ENCODE measurements around the gene UNC5C. TPM values are rescaled to one million over a fixed set of nuclear protein-coding genes. Genes with fewer than 3 reads are reported as not detected.
A peak's percentile ranks its signal among the peaks of the same experiment; 100 is the strongest.

UNC5C gene
- total RNA-seq, 1 experiment from 2014 or later = 1.0 TPM

DNA sequence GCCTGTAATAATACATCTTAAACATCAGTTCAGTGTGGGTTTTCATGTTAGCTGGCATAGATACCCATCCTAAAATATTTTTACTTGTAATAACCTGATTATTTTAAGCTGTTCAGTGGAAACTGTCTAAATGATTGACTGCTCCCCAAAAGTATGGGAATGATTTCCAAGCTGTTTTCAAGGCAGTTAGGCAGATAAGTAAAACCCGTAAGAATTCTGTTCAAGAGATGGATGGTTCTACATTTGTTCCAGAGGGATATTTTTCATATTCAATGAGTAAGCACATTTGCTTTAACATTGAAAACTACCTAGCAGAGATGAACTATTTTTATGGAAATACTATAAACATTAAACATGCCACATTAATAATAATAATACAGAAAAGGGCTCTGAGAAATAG lies 161.1 kb downstream of the UNC5C start (continued):
- TF ChIP-seq IRF2 (CRISPR knock-in tag; IDR thresholded peaks at IDR 0.05; ENCODE audit: borderline replicate concordance, low read depth) (no peak), RELA (CRISPR knock-in tag; IDR thresholded peaks at IDR 0.05; ENCODE audit: borderline replicate concordance) (no peak), KAT7 (CRISPR knock-in tag; IDR thresholded peaks at IDR 0.05; ENCODE audit: borderline replicate concordance) (no peak)
- TF ChIP-seq, protein P1, sequence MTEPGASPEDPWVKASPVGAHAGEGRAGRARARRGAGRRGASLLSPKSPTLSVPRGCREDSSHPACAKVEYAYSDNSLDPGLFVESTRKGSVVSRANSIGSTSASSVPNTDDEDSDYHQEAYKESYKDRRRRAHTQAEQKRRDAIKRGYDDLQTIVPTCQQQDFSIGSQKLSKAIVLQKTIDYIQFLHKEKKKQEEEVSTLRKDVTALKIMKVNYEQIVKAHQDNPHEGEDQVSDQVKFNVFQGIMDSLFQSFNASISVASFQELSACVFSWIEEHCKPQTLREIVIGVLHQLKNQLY (CRISPR knock-in tag; IDR thresholded peaks at IDR 0.05) = no peak
- TF ChIP-seq, protein P2, sequence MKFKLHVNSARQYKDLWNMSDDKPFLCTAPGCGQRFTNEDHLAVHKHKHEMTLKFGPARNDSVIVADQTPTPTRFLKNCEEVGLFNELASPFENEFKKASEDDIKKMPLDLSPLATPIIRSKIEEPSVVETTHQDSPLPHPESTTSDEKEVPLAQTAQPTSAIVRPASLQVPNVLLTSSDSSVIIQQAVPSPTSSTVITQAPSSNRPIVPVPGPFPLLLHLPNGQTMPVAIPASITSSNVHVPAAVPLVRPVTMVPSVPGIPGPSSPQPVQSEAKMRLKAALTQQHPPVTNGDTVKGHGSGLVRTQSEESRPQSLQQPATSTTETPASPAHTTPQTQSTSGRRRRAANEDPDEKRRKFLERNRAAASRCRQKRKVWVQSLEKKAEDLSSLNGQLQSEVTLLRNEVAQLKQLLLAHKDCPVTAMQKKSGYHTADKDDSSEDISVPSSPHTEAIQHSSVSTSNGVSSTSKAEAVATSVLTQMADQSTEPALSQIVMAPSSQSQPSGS (CRISPR knock-in tag; IDR thresholded peaks at IDR 0.05; ENCODE audit: borderline replicate concordance, low read depth) = no peak
- TF ChIP-seq, protein P3, sequence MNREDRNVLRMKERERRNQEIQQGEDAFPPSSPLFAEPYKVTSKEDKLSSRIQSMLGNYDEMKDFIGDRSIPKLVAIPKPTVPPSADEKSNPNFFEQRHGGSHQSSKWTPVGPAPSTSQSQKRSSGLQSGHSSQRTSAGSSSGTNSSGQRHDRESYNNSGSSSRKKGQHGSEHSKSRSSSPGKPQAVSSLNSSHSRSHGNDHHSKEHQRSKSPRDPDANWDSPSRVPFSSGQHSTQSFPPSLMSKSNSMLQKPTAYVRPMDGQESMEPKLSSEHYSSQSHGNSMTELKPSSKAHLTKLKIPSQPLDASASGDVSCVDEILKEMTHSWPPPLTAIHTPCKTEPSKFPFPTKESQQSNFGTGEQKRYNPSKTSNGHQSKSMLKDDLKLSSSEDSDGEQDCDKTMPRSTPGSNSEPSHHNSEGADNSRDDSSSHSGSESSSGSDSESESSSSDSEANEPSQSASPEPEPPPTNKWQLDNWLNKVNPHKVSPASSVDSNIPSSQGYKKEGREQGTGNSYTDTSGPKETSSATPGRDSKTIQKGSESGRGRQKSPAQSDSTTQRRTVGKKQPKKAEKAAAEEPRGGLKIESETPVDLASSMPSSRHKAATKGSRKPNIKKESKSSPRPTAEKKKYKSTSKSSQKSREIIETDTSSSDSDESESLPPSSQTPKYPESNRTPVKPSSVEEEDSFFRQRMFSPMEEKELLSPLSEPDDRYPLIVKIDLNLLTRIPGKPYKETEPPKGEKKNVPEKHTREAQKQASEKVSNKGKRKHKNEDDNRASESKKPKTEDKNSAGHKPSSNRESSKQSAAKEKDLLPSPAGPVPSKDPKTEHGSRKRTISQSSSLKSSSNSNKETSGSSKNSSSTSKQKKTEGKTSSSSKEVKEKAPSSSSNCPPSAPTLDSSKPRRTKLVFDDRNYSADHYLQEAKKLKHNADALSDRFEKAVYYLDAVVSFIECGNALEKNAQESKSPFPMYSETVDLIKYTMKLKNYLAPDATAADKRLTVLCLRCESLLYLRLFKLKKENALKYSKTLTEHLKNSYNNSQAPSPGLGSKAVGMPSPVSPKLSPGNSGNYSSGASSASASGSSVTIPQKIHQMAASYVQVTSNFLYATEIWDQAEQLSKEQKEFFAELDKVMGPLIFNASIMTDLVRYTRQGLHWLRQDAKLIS (CRISPR knock-in tag; IDR thresholded peaks at IDR 0.05; ENCODE audit: borderline replicate concordance) = no peak

DNA sequence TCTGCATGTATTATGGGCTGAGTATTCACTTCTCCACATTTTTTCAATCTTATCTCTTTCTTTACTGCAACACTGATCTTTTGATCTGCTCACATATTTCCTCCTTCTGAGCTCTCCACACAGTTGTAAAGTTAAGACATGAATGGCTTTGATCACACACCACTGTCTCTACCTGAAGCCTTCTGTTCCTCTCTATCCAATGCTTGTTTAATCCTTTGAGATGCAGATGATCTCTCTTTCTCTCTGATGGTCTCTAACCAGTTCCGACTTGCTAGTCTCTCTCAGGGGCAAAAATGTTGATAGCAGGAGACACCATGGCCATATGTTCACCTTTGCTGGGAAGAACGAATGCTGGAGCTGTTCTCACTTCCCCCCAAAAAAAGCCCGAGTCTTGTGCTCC lies 162.4 kb downstream of the UNC5C start:
- H3K27me3 Mint-ChIP-seq (ENCODE audit: low read depth) = peaks cover 96% of the 10 kb centered on the region
- POLR2A ChIA-PET = no interaction called here

More for the DNA sequence above, 162.4 kb downstream of the UNC5C start:
- no peaks in the 10 kb centered on the region for H3K9me3 Mint-ChIP-seq
- no peaks in the 10 kb centered on the region for H3K36me3 Mint-ChIP-seq
- H3K4me1 Mint-ChIP-seq = peaks cover 23% of the 10 kb centered on the region
- no peak for DNase-seq (ENCODE audit: low spot score)
- H3K4me3 Mint-ChIP-seq = no peak overlapping the region
- peak; percentile 88 for ATAC-seq
- CTCF ChIA-PET = interaction anchor here (0.9 to 1.6 kb wide), 2 partner anchors 23 to 182 kb away, joined by 3 to 5 read pairs; no protein-coding TSS in a partner anchor
- no peak overlapping the region for H3K27ac Mint-ChIP-seq
- no peak for TF ChIP-seq GTF2I (CRISPR knock-in tag; conservative IDR thresholded peaks at IDR 0.05)
- TF ChIP-seq ZNF317 (CRISPR knock-in tag; IDR thresholded peaks at IDR 0.05; ENCODE audit: borderline replicate concordance, low read depth) = no peak
- TF ChIP-seq, protein P4, sequence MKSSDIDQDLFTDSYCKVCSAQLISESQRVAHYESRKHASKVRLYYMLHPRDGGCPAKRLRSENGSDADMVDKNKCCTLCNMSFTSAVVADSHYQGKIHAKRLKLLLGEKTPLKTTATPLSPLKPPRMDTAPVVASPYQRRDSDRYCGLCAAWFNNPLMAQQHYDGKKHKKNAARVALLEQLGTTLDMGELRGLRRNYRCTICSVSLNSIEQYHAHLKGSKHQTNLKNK (CRISPR knock-in tag; IDR thresholded peaks at IDR 0.05) = 0 out of 2 replicates have a peak, but pooled peaks have one; percentile 44
- TF ChIP-seq, protein P5, sequence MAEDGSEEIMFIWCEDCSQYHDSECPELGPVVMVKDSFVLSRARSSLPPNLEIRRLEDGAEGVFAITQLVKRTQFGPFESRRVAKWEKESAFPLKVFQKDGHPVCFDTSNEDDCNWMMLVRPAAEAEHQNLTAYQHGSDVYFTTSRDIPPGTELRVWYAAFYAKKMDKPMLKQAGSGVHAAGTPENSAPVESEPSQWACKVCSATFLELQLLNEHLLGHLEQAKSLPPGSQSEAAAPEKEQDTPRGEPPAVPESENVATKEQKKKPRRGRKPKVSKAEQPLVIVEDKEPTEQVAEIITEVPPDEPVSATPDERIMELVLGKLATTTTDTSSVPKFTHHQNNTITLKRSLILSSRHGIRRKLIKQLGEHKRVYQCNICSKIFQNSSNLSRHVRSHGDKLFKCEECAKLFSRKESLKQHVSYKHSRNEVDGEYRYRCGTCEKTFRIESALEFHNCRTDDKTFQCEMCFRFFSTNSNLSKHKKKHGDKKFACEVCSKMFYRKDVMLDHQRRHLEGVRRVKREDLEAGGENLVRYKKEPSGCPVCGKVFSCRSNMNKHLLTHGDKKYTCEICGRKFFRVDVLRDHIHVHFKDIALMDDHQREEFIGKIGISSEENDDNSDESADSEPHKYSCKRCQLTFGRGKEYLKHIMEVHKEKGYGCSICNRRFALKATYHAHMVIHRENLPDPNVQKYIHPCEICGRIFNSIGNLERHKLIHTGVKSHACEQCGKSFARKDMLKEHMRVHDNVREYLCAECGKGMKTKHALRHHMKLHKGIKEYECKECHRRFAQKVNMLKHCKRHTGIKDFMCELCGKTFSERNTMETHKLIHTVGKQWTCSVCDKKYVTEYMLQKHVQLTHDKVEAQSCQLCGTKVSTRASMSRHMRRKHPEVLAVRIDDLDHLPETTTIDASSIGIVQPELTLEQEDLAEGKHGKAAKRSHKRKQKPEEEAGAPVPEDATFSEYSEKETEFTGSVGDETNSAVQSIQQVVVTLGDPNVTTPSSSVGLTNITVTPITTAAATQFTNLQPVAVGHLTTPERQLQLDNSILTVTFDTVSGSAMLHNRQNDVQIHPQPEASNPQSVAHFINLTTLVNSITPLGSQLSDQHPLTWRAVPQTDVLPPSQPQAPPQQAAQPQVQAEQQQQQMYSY (CRISPR knock-in tag; IDR thresholded peaks at IDR 0.05) = no peak
- no peak for TF ChIP-seq IRF2 (CRISPR knock-in tag; IDR thresholded peaks at IDR 0.05; ENCODE audit: borderline replicate concordance, low read depth)
- no peak for TF ChIP-seq SOX15 (CRISPR knock-in tag; IDR thresholded peaks at IDR 0.05)
- TF ChIP-seq TEAD4 (CRISPR knock-in tag; IDR thresholded peaks at IDR 0.05) = no peak
- no peak for TF ChIP-seq ZNF232 (CRISPR knock-in tag; IDR thresholded peaks at IDR 0.05)
- TF ChIP-seq MXD4 (CRISPR knock-in tag; IDR thresholded peaks at IDR 0.05; ENCODE audit: borderline replicate concordance) = no peak
- no peak for TF ChIP-seq CBFB (CRISPR knock-in tag; IDR thresholded peaks at IDR 0.05; ENCODE audit: low read depth)
- TF ChIP-seq JAZF1 (CRISPR knock-in tag; IDR thresholded peaks at IDR 0.05) = no peak
- TF ChIP-seq, protein P6, sequence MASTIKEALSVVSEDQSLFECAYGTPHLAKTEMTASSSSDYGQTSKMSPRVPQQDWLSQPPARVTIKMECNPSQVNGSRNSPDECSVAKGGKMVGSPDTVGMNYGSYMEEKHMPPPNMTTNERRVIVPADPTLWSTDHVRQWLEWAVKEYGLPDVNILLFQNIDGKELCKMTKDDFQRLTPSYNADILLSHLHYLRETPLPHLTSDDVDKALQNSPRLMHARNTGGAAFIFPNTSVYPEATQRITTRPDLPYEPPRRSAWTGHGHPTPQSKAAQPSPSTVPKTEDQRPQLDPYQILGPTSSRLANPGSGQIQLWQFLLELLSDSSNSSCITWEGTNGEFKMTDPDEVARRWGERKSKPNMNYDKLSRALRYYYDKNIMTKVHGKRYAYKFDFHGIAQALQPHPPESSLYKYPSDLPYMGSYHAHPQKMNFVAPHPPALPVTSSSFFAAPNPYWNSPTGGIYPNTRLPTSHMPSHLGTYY (CRISPR knock-in tag; IDR thresholded peaks at IDR 0.05) = no peak
- no peak for TF ChIP-seq NFATC4 (CRISPR knock-in tag; IDR thresholded peaks at IDR 0.05)
- TF ChIP-seq, protein P7, sequence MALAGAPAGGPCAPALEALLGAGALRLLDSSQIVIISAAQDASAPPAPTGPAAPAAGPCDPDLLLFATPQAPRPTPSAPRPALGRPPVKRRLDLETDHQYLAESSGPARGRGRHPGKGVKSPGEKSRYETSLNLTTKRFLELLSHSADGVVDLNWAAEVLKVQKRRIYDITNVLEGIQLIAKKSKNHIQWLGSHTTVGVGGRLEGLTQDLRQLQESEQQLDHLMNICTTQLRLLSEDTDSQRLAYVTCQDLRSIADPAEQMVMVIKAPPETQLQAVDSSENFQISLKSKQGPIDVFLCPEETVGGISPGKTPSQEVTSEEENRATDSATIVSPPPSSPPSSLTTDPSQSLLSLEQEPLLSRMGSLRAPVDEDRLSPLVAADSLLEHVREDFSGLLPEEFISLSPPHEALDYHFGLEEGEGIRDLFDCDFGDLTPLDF (CRISPR knock-in tag; IDR thresholded peaks at IDR 0.05) = no peak
- TF ChIP-seq TCF7 (CRISPR knock-in tag; IDR thresholded peaks at IDR 0.05; ENCODE audit: low read depth) = no peak
- no peak for TF ChIP-seq TP53 (CRISPR knock-in tag; IDR thresholded peaks at IDR 0.05)
- peak; percentile 51; the same call in 1 of the 2 replicates for TF ChIP-seq TEAD1 (CRISPR knock-in tag; IDR thresholded peaks at IDR 0.05)
- no peak for TF ChIP-seq SMAD4 (CRISPR knock-in tag; IDR thresholded peaks at IDR 0.05)
